ENCODE data around the gene INPP5A. TPM values are rescaled to one million over a fixed set of nuclear protein-coding genes. Genes with fewer than 3 reads are reported as not detected.

Gene INPP5A
- total RNA-seq, 1 experiment from 2014 or later: 12.3 TPM

DNA sequence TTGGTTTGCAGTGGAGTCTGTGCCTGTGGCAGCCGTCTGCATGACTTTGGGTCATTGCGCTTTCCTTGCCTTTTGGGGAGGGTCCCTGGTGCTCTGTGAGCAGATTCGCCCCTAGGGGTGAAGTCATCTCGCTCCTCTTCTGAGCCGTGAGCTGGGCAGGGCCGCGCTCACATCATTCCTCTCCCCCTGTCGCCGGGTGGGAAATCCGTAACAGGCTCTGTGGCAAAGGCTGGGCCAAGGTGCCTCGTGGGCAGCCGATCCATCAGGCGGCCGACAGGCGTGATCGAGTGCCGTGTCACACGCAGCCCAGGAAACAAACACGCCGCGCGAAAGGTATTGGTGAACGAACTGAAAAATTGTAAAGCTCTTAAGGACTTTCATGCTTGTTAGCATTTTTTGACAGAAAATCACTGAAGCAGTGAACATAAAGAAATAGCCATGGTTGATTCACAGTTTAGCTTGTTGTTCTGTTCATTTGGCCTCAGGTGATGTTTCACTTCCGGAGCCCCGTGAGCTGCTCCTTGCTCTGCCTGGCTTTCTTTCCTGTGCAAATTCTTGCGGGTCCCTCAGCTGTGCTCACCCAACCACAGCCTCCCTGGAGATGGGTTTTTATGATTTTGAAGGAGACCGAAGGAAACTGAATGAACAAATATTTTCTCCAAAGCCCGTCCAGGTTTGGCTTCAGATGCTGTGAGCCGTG lies 126.2 kb downstream of the INPP5A start:
- Histone ChIP-seq H3K9me2 (ENCODE audit: insufficient read depth) (no peaks in the 10 kb centered on the region), H4K20me1 (ENCODE audit: insufficient read depth) (no peaks in the 10 kb centered on the region), H3K36me3 (ENCODE audit: control insufficient read depth in 1 of 2, insufficient read depth in 2 of 2, low read length in 2 of 2) (no peaks in the 10 kb centered on the region), H3K4me1 (ENCODE audit: control insufficient read depth in 1 of 2, insufficient read depth in 2 of 2, low read length in 2 of 2) (peaks cover 0 to 7% of the 10 kb centered on the region in 2 experiments; a peak in 1 of 4 replicates), H3K9ac (ENCODE audit: low read length) (no peak overlapping the region), H3K4me3 (replicated peaks in 1 of 2; ENCODE audit: low read depth in 1 of 2, low read length in 2 of 2) (no peak overlapping the region), H3K27ac (ENCODE audit: low read depth, low read length) (no peak overlapping the region), H2AFZ (ENCODE audit: low read depth, low read length, poor library complexity, severe bottlenecking) (no peak overlapping the region), H3K9me3 (ENCODE audit: control insufficient read depth in 1 of 2, insufficient read depth in 1 of 2, low read depth in 1 of 2, low read length in 2 of 2) (no peaks in the 10 kb centered on the region), H3K4me2 (ENCODE audit: low read length) (no peak overlapping the region), H3K27me3 (ENCODE audit: insufficient read depth, low read length) (no peaks in the 10 kb centered on the region), H3K79me2 (ENCODE audit: insufficient read depth, low read length) (no peaks in the 10 kb centered on the region)
- DNase-seq (ENCODE audit: low read depth, low spot score): no peak
- RAD21 ChIA-PET (ENCODE audit: low non-redundant PET in 1 of 2, low total read pairs in 2 of 2, uncharacterized antibody in 2 of 2, unreplicated experiment in 2 of 2): no interaction called here
- intact Hi-C loops (cut with micrococcal nuclease): no loop called here
- no TSS peak for BruUV-seq (replicated peaks)
- POLR2A ChIA-PET: no interaction called here
- CTCF ChIA-PET: no interaction called here
- TF ChIP-seq FOSL1 (IDR thresholded peaks at IDR 0.05; ENCODE audit: low read depth) (no peak), CEBPB (IDR thresholded peaks at IDR 0.05; ENCODE audit: low read depth) (no peak), EZH2phosphoT487 (IDR thresholded peaks at IDR 0.05; ENCODE audit: borderline replicate concordance) (no peak), SP1 (IDR thresholded peaks at IDR 0.05; ENCODE audit: low read depth) (no peak), CTCF (IDR thresholded peaks at IDR 0.05 in 2 of 3, conservative IDR thresholded peaks at IDR 0.05 in 1 of 3; ENCODE audit: borderline replicate concordance in 1 of 3, insufficient read depth in 1 of 3, low read depth in 2 of 3, low read length in 2 of 3) (no peak), YY1 (IDR thresholded peaks at IDR 0.05; ENCODE audit: extremely low read depth, insufficient replicate concordance, low read depth, low read length) (no peak), TCF7L2 (IDR thresholded peaks at IDR 0.05; ENCODE audit: borderline replicate concordance, extremely low read depth, insufficient read depth, insufficient read length) (no peak), ELF1 (IDR thresholded peaks at IDR 0.05; ENCODE audit: borderline replicate concordance, low read depth) (no peak)
- TF ChIP-seq, protein P1, sequence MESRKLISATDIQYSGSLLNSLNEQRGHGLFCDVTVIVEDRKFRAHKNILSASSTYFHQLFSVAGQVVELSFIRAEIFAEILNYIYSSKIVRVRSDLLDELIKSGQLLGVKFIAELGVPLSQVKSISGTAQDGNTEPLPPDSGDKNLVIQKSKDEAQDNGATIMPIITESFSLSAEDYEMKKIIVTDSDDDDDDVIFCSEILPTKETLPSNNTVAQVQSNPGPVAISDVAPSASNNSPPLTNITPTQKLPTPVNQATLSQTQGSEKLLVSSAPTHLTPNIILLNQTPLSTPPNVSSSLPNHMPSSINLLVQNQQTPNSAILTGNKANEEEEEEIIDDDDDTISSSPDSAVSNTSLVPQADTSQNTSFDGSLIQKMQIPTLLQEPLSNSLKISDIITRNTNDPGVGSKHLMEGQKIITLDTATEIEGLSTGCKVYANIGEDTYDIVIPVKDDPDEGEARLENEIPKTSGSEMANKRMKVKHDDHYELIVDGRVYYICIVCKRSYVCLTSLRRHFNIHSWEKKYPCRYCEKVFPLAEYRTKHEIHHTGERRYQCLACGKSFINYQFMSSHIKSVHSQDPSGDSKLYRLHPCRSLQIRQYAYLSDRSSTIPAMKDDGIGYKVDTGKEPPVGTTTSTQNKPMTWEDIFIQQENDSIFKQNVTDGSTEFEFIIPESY (IDR thresholded peaks at IDR 0.05; ENCODE audit: extremely low read depth, insufficient replicate concordance, low read length): no peak
- ATAC-seq: no peak
